ENCODE data around the gene TUG1. TPM values are rescaled to one million over a fixed set of nuclear protein-coding genes. Genes with fewer than 3 reads are reported as not detected.

Gene TUG1
- 129 TPM for total RNA-seq

GRCh38 chr22:30968924-30969531 is at the start of gene TUG1:
TUG1 (plus strand) TSS chr22:30969265.

DNA sequence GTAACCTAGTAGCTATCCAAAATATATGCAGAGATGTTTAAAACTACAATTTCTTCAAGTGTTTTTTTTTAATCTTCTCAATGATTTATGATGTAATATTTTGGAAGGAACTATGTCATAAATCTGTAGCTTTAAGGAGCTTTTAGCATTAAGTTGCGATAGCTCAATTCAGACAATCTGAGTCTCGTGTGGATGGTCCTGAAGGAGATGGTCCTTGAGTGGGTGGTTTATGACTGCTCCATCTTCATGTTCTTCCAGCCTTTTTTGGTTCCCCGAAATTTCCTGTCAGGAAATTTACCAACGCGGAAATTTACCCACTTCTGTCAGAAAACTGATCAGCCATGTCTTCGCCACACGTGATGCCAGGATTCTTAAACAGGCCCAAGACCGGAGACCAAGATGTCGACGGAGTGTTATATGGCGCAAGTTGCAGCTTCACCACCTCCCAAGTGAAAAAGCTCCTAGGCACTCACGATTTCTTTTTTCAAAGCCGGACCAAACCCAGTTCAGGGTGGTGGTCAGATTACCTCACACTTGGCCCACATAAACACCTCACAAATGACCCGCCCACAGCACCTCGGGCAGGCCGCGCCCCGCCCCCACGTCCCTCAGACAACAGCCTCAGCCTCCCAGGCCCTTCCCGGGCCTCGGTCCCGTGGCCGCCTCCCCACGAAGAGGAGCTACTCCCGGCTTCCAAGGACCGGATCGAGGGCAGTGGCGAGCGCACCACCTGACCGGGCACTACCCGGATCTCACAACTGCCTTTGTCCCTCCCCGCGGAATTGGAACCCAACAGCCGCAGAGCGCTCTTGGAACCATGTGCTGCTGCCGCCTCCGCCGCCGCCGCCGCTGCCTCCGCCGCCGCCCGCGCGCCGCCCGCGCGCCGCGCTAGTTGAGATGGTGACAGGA is 796 bp upstream of the TUG1 start, which contains the start of gene MORC2:
TSS of gene MORC2 (minus strand) at position 760 of the 909 bp plus-strand sequence. CDS start 885 bp downstream, outside the sequence.

Small RNA genes within 50 kb of the gene (small RNA-seq; reads per million reads assigned to genes)
- not detected for gene RF01892 (ENCODE audit: low replicate concordance)

Other genes starting within 250 kb of the TUG1 start
- gene MORC2, start 491 bp upstream of the TUG1 start, total RNA-seq: 35.4 TPM
- 14.1 TPM for gene SMTN, start 112.1 kb downstream of the TUG1 start, total RNA-seq
- gene SELENOM, start 138.3 kb downstream of the TUG1 start, total RNA-seq: 10.6 TPM
- gene INPP5J, start 153.7 kb downstream of the TUG1 start, total RNA-seq: 3.1 TPM
- gene PLA2G3, start 171.2 kb downstream of the TUG1 start, total RNA-seq: not detected
- gene RNF185, start 190.9 kb downstream of the TUG1 start, total RNA-seq: 31.6 TPM
- gene LIMK2, start 243.0 kb downstream of the TUG1 start, total RNA-seq: 29.1 TPM